IPS-15b (cell line): ENCODE results near the gene OR2T3.
"Not testable (repeated sequence)": the region's sequence is repeated elsewhere in the genome, so short reads cannot be mapped to it uniquely, and the experiment has no call there.

Experiments used
- H3K27me3 ChIP-seq: one replicate; pipeline ENCODE4 v1.6.1; 2013; ENCODE audit warnings: low read length; ENCODE audit not compliant: control insufficient read depth, insufficient read depth
- H3K36me3 ChIP-seq: one replicate; pipeline ENCODE4 v1.6.1; 2013; ENCODE audit warnings: low read length; ENCODE audit not compliant: control insufficient read depth, insufficient read depth
- H3K4me1 ChIP-seq: one replicate; pipeline ENCODE4 v1.6.1; 2013; ENCODE audit warnings: mild to moderate bottlenecking, low read length; ENCODE audit not compliant: control insufficient read depth, insufficient read depth
- H3K4me3 ChIP-seq: one replicate; pipeline ENCODE4 v1.5.1; 2013; ENCODE audit warnings: low read depth, low read length
- H3K9ac ChIP-seq: one replicate; pipeline ENCODE4 v1.6.1; 2013; ENCODE audit warnings: low read depth, mild to moderate bottlenecking, low read length
- H3K9me3 ChIP-seq: one replicate; pipeline ENCODE4 v1.6.1; 2013; ENCODE audit warnings: mild to moderate bottlenecking, low read length; ENCODE audit not compliant: control insufficient read depth, insufficient read depth

The OR2T3 gene

GRCh38 chr1:248445399-248445798, 27.8 kb upstream of the OR2T3 start, which contains the start of gene OR2T2:
TSS of gene OR2T2 (plus strand) at chr1:248445637. CDS start at chr1:248452798, 7,161 bp downstream.
- not testable (repeated sequence) for H3K4me3 ChIP-seq, H3K27me3 ChIP-seq, H3K36me3 ChIP-seq

GRCh38 chr1:248448409-248449074, 24.6 kb upstream of the OR2T3 start:
- H3K9me3 ChIP-seq, H3K9ac ChIP-seq, H3K4me3 ChIP-seq, H3K4me1 ChIP-seq, H3K27me3 ChIP-seq, H3K36me3 ChIP-seq: not testable (repeated sequence)

More at GRCh38 chr1:248445399-248445798, 27.8 kb upstream of the OR2T3 start, which contains the start of gene OR2T2:
- not testable (repeated sequence) for H3K9ac ChIP-seq, H3K4me1 ChIP-seq, H3K9me3 ChIP-seq

GRCh38 chr1:248449821-248450465, 23.2 kb upstream of the OR2T3 start:
- not testable (repeated sequence) for H3K27me3 ChIP-seq, H3K4me3 ChIP-seq, H3K9ac ChIP-seq

GRCh38 chr1:248450466-248451145, 22.5 kb upstream of the OR2T3 start:
- H3K36me3 ChIP-seq, H3K27me3 ChIP-seq, H3K9ac ChIP-seq, H3K9me3 ChIP-seq, H3K4me1 ChIP-seq, H3K4me3 ChIP-seq: not testable (repeated sequence)

More at GRCh38 chr1:248449821-248450465, 23.2 kb upstream of the OR2T3 start:
- H3K4me1 ChIP-seq, H3K9me3 ChIP-seq, H3K36me3 ChIP-seq: not testable (repeated sequence)

GRCh38 chr1:248453619-248454018, 19.5 kb upstream of the OR2T3 start:
- not testable (repeated sequence) for H3K4me3 ChIP-seq, H3K9ac ChIP-seq, H3K9me3 ChIP-seq, H3K4me1 ChIP-seq, H3K36me3 ChIP-seq, H3K27me3 ChIP-seq

GRCh38 chr1:248455045-248455444, 18.1 kb upstream of the OR2T3 start:
- not testable (repeated sequence) for H3K9ac ChIP-seq, H3K9me3 ChIP-seq, H3K27me3 ChIP-seq, H3K4me1 ChIP-seq, H3K4me3 ChIP-seq, H3K36me3 ChIP-seq

- not testable (repeated sequence) for H3K27me3 ChIP-seq, H3K4me1 ChIP-seq, H3K9me3 ChIP-seq, H3K36me3 ChIP-seq, H3K4me3 ChIP-seq, H3K9ac ChIP-seq
Measured at GRCh38 chr1:248456635-248457034, 16.5 kb upstream of the OR2T3 start.

- not testable (repeated sequence) for H3K4me1 ChIP-seq, H3K9me3 ChIP-seq, H3K27me3 ChIP-seq, H3K36me3 ChIP-seq, H3K4me3 ChIP-seq, H3K9ac ChIP-seq
Measured at GRCh38 chr1:248459117-248459516, 14.0 kb upstream of the OR2T3 start.

- Histone ChIP-seq H3K4me1 (no peaks in the 10 kb centered on the region), H3K9ac (no peak overlapping the region), H3K4me3 (no peak overlapping the region), H3K36me3 (no peaks in the 10 kb centered on the region), H3K27me3 (no peaks in the 10 kb centered on the region), H3K9me3 (peaks cover 11% of the 10 kb centered on the region)
Measured at GRCh38 chr1:248471154-248471553, 2.0 kb upstream of the OR2T3 start.

GRCh38 chr1:248472111-248472510, 1.0 kb upstream of the OR2T3 start:
- H3K27me3 ChIP-seq, H3K4me3 ChIP-seq, H3K36me3 ChIP-seq, H3K9ac ChIP-seq, H3K4me1 ChIP-seq, H3K9me3 ChIP-seq: not testable (repeated sequence)

- H3K4me3 ChIP-seq, H3K36me3 ChIP-seq, H3K27me3 ChIP-seq, H3K9ac ChIP-seq, H3K4me1 ChIP-seq, H3K9me3 ChIP-seq: not testable (repeated sequence)
Measured at GRCh38 chr1:248475660-248476059, 2.5 kb downstream of the OR2T3 start.
